GM18498 (cell line): Measurements from ENCODE around the gene OOEP.

Source experiments
- ATAC-seq: cut with Tn5 transposase; IDR thresholded peaks from one replicate; pipeline ENCODE4 v1.9.1; 2021; ENCODE audit warnings: mild to moderate bottlenecking, moderate library complexity; ENCODE audit not compliant: unreplicated experiment

The OOEP gene

GRCh38 chr6:73367761-73368355 lies 1.8 kb downstream of the OOEP start:
- no peak for ATAC-seq

- no peak for ATAC-seq
Observed at GRCh38 chr6:73364549-73364948, 5.1 kb downstream of the OOEP start.

GRCh38 chr6:73364121-73364520 lies 5.6 kb downstream of the OOEP start:
- ATAC-seq, result no peak

GRCh38 chr6:73363537-73363875 lies 6.2 kb downstream of the OOEP start:
- ATAC-seq, result no peak

GRCh38 chr6:73362869-73363536 lies 6.7 kb downstream of the OOEP start:
- ATAC-seq, result no peak

GRCh38 chr6:73362358-73362757 lies 7.3 kb downstream of the OOEP start, which contains the start of gene KHDC3L:
TSS of gene KHDC3L (plus strand) at chr6:73362658. CDS start at chr6:73362730, 72 bp downstream.
- no peak for ATAC-seq

- ATAC-seq, result no peak
Observed at GRCh38 chr6:73353636-73354593, 15.8 kb downstream of the OOEP start, which contains the start of gene DPPA5. TSS of gene DPPA5 (minus strand) at chr6:73354276. CDS start at chr6:73354225, 51 bp downstream.

- no peak for ATAC-seq
Observed at GRCh38 chr6:73349311-73349710, 20.4 kb downstream of the OOEP start.

GRCh38 chr6:73348550-73349204 lies 21.0 kb downstream of the OOEP start:
- no peak for ATAC-seq

GRCh38 chr6:73343164-73343563 lies 26.5 kb downstream of the OOEP start:
- ATAC-seq, result no peak

GRCh38 chr6:73342174-73342573 lies 27.5 kb downstream of the OOEP start:
- ATAC-seq, result no peak

- ATAC-seq, result no peak
Observed at GRCh38 chr6:73341335-73341734, 28.4 kb downstream of the OOEP start.

GRCh38 chr6:73340048-73340447 lies 29.6 kb downstream of the OOEP start:
- no peak for ATAC-seq

- ATAC-seq, result no peak
Observed at GRCh38 chr6:73339340-73339739, 30.4 kb downstream of the OOEP start.

GRCh38 chr6:73329201-73329600 lies 40.5 kb downstream of the OOEP start:
- ATAC-seq, result peak; percentile 67

- ATAC-seq, result no peak
Observed at GRCh38 chr6:73328790-73329189, 40.9 kb downstream of the OOEP start.

- no peak for ATAC-seq
Observed at GRCh38 chr6:73325656-73326055, 44.0 kb downstream of the OOEP start.

GRCh38 chr6:73323323-73323722 lies 46.4 kb downstream of the OOEP start:
- ATAC-seq, result no peak
